ENCODE results near the gene KSR1. TPM values are rescaled to one million over a fixed set of nuclear protein-coding genes. Genes with fewer than 3 reads are reported as not detected.

Gene KSR1
- total RNA-seq, 1 experiment from 2014 or later, result 19.1 TPM

GRCh38 chr17:27543958-27544349 lies 87.7 kb downstream of the KSR1 start:
- DNase-seq, result no peak
- POLR2A ChIA-PET (ENCODE audit: unreplicated experiment), result no interaction called here
- Histone ChIP-seq H4K20me1 (ENCODE audit: insufficient read depth) (no peaks in the 10 kb centered on the region; the same call in 1 of the 2 replicates), H3F3A (ENCODE audit: insufficient read depth, low read depth) (no peaks in the 10 kb centered on the region), H3K9me3 (ENCODE audit: insufficient read depth, low read depth) (no peaks in the 10 kb centered on the region), H3K9me2 (ENCODE audit: insufficient read depth) (no peaks in the 10 kb centered on the region), H3K4me3 (no peak overlapping the region), H3K4me1 (replicated peaks; ENCODE audit: insufficient read depth) (peaks cover 6% of the 10 kb centered on the region; the same call in 1 of the 2 replicates), H3K36me3 (ENCODE audit: low read depth) (no peaks in the 10 kb centered on the region), H2AFZ (no peak overlapping the region), H3K4me2 (no peak overlapping the region), H3K79me2 (ENCODE audit: low read depth) (no peaks in the 10 kb centered on the region), H3K27me3 (ENCODE audit: insufficient read depth, low read depth) (no peaks in the 10 kb centered on the region), H3K27ac (no peak overlapping the region)
- intact Hi-C loops (cut with micrococcal nuclease; ENCODE audit: unreplicated experiment), result no loop called here
- no peak for TF ChIP-seq CTCF (conservative IDR thresholded peaks at IDR 0.05)
- no peak for TF ChIP-seq EZH2 (IDR thresholded peaks at IDR 0.05; ENCODE audit: low read depth)
- CTCF ChIA-PET, result no interaction called here
- no TSS peak for BruUV-seq (replicated peaks)

GRCh38 chr17:27544350-27545131 lies 88.3 kb downstream of the KSR1 start:
- Histone ChIP-seq H3K9me3 (ENCODE audit: insufficient read depth, low read depth) (no peaks in the 10 kb centered on the region), H3K4me1 (replicated peaks; ENCODE audit: insufficient read depth) (peaks cover 6% of the 10 kb centered on the region; the same call in 1 of the 2 replicates), H3K4me2 (no peak overlapping the region), H3K27ac (no peak overlapping the region), H4K20me1 (ENCODE audit: insufficient read depth) (no peaks in the 10 kb centered on the region; the same call in 1 of the 2 replicates), H3F3A (ENCODE audit: insufficient read depth, low read depth) (no peaks in the 10 kb centered on the region), H3K9me2 (ENCODE audit: insufficient read depth) (no peaks in the 10 kb centered on the region), H3K79me2 (ENCODE audit: low read depth) (no peaks in the 10 kb centered on the region), H3K36me3 (ENCODE audit: low read depth) (no peaks in the 10 kb centered on the region), H2AFZ (no peak overlapping the region), H3K4me3 (no peak overlapping the region), H3K27me3 (ENCODE audit: insufficient read depth, low read depth) (no peaks in the 10 kb centered on the region)
- CTCF ChIA-PET, result no interaction called here
- intact Hi-C loops (cut with micrococcal nuclease; ENCODE audit: unreplicated experiment), result no loop called here
- no TSS peak for BruUV-seq (replicated peaks)
- POLR2A ChIA-PET (ENCODE audit: unreplicated experiment), result no interaction called here
- TF ChIP-seq CTCF (conservative IDR thresholded peaks at IDR 0.05) (no peak), EZH2 (IDR thresholded peaks at IDR 0.05; ENCODE audit: low read depth) (no peak)
- peak; percentile 40 to 53 for DNase-seq

GRCh38 chr17:27545562-27546229 lies 89.4 kb downstream of the KSR1 start:
- TF ChIP-seq EZH2 (IDR thresholded peaks at IDR 0.05; ENCODE audit: low read depth), result no peak
- no peak for TF ChIP-seq CTCF (conservative IDR thresholded peaks at IDR 0.05)
- no peak overlapping the region for H3K4me3 ChIP-seq
- no peak overlapping the region for H3K4me2 ChIP-seq
- intact Hi-C loops (cut with micrococcal nuclease; ENCODE audit: unreplicated experiment), result no loop called here
- no TSS peak for BruUV-seq (replicated peaks)
- H3K27me3 ChIP-seq (ENCODE audit: insufficient read depth, low read depth), result no peaks in the 10 kb centered on the region
- DNase-seq, result no peak
- H3K27ac ChIP-seq, result no peak overlapping the region
- peaks cover 14% of the 10 kb centered on the region for H3K4me1 ChIP-seq (replicated peaks; ENCODE audit: insufficient read depth)
- peaks cover under 1% of the 10 kb centered on the region; the same call in 1 of the 2 replicates for H3F3A ChIP-seq (ENCODE audit: insufficient read depth, low read depth)
- H3K9me3 ChIP-seq (ENCODE audit: insufficient read depth, low read depth), result no peaks in the 10 kb centered on the region
- no peaks in the 10 kb centered on the region for H3K9me2 ChIP-seq (ENCODE audit: insufficient read depth)
- H4K20me1 ChIP-seq (ENCODE audit: insufficient read depth), result no peaks in the 10 kb centered on the region; the same call in 1 of the 2 replicates
- no peak overlapping the region for H2AFZ ChIP-seq
- ChIA-PET POLR2A (ENCODE audit: unreplicated experiment) (no interaction called here), CTCF (no interaction called here)
- no peaks in the 10 kb centered on the region; the same call in 1 of the 2 replicates for H3K79me2 ChIP-seq (ENCODE audit: low read depth)
- no peaks in the 10 kb centered on the region for H3K36me3 ChIP-seq (ENCODE audit: low read depth)
